GM19397 (cell line): ENCODE data around the gene SMIM17.

ENCODE experiments used
- ATAC-seq: cut with Tn5 transposase; IDR thresholded peaks from one replicate; pipeline ENCODE4 v1.9.1; 2021; ENCODE audit warnings: mild to moderate bottlenecking, moderate library complexity; ENCODE audit not compliant: unreplicated experiment

Gene SMIM17

GRCh38 chr19:56642711-56643459 lies at the start of gene SMIM17:
Gene SMIM17, plus strand, starts transcription at chr19:56643159. Its CDS starts 2,509 bp downstream, at chr19:56645668.
- no peak for ATAC-seq

- ATAC-seq: no peak
These were observed 48.5 kb upstream of the SMIM17 start for GRCh38 chr19:56594446-56594782.

- peak; percentile 97 for ATAC-seq
These were observed 48.0 kb upstream of the SMIM17 start, which contains the start of gene ZNF71 for GRCh38 chr19:56594783-56595547. Gene ZNF71, plus strand, starts transcription at chr19:56595302. Its CDS starts 6,257 bp downstream, at chr19:56601559.

- ATAC-seq: no peak
These were observed 47.4 kb upstream of the SMIM17 start for GRCh38 chr19:56595548-56595899.

GRCh38 chr19:56596676-56597075 lies 46.3 kb upstream of the SMIM17 start:
- ATAC-seq: no peak

GRCh38 chr19:56597696-56598095 lies 45.3 kb upstream of the SMIM17 start:
- no peak for ATAC-seq

- ATAC-seq: no peak
These were observed 41.6 kb upstream of the SMIM17 start for GRCh38 chr19:56601375-56601774.

- no peak for ATAC-seq
These were observed 39.1 kb upstream of the SMIM17 start for GRCh38 chr19:56603829-56604228.

- ATAC-seq: no peak
These were observed 34.5 kb upstream of the SMIM17 start for GRCh38 chr19:56608274-56608964.

GRCh38 chr19:56611288-56611687 lies 31.7 kb upstream of the SMIM17 start:
- no peak for ATAC-seq

GRCh38 chr19:56612737-56613136 lies 30.2 kb upstream of the SMIM17 start:
- no peak for ATAC-seq

- no peak for ATAC-seq
These were observed 29.3 kb upstream of the SMIM17 start for GRCh38 chr19:56613639-56614038.

GRCh38 chr19:56617531-56617930 lies 25.4 kb upstream of the SMIM17 start:
- no peak for ATAC-seq

- no peak for ATAC-seq
These were observed 23.8 kb upstream of the SMIM17 start for GRCh38 chr19:56619121-56619520.

GRCh38 chr19:56622374-56622773 lies 20.6 kb upstream of the SMIM17 start:
- no peak for ATAC-seq

- ATAC-seq: no peak
These were observed 20.0 kb upstream of the SMIM17 start for GRCh38 chr19:56623006-56623405.

GRCh38 chr19:56625708-56626107 lies 17.3 kb upstream of the SMIM17 start:
- no peak for ATAC-seq

GRCh38 chr19:56633021-56633420 lies 9.9 kb upstream of the SMIM17 start:
- ATAC-seq: no peak

GRCh38 chr19:56637976-56638555 lies 4.9 kb upstream of the SMIM17 start:
- ATAC-seq: no peak

GRCh38 chr19:56639217-56639616 lies 3.7 kb upstream of the SMIM17 start:
- ATAC-seq: no peak

- no peak for ATAC-seq
These were observed 549 bp downstream of the SMIM17 start for GRCh38 chr19:56643460-56643955.
